Gastrocnemius medialis (tissue), 4 donors: ENCODE measurements around the gene NR1D1.

Experiments used
- CTCF ChIP-seq, 5 experiments: fragments of 450-650 bp in 3 of 5; fragments of 200-600 bp in 2 of 5; sonication (generic) in 2 of 5; IDR thresholded peaks in 4 of 5; conservative IDR thresholded peaks in 1 of 5; 1 replicate in 4 of 5; 2 replicates in 1 of 5; pipeline ENCODE4 v1.5.1; 2016 to 2019; ENCODE audit warnings: antibody characterized with exemption in 5 of 5, mild to moderate bottlenecking in 3 of 5, moderate library complexity in 3 of 5
- POLR2A ChIP-seq, 2 donors: fragments of 450-650 bp; IDR thresholded peaks; one replicate each; pipeline ENCODE4 v1.6.1; 2017; ENCODE audit warnings: antibody characterized with exemption in 2 of 2, mild to moderate bottlenecking in 2 of 2, moderate library complexity in 2 of 2

- TF ChIP-seq CTCF (IDR thresholded peaks at IDR 0.05 in 4 of 5, conservative IDR thresholded peaks at IDR 0.05 in 1 of 5) (no peak), POLR2A (IDR thresholded peaks at IDR 0.05) (no peak)
Observed at GRCh38 chr17:40108970-40109824, 8.8 kb upstream of the NR1D1 start.
